ENCODE measurements around the gene RAB28. TPM values are rescaled to one million over a fixed set of nuclear protein-coding genes. Genes with fewer than 3 reads are reported as not detected.

The RAB28 gene
- total RNA-seq, 3 donors from 2014 or later = 13.0 to 23.6 (median 14.5) TPM

Other genes with a start within 250 kb of the RAB28 start
- 10 to 100 TPM in 1 of 3 donors, under 1 TPM in 2; 0.61 to 26.3 (median 0.72) TPM for gene NKX3-2, start 60.2 kb upstream of the RAB28 start, total RNA-seq
- 10 to 100 TPM; 29.6 to 46.2 (median 39.3) TPM for gene BOD1L1, start 143.4 kb upstream of the RAB28 start, total RNA-seq

Data from mucosa of descending colon (tissue), 3 donors.